Measurements from ENCODE around the gene RFT1. TPM values are rescaled to one million over a fixed set of nuclear protein-coding genes. Genes with fewer than 3 reads are reported as not detected.

Gene RFT1
- total and polyA plus RNA-seq, 2 donors: 8.0 to 15.6 TPM

- Histone ChIP-seq H3K4me1 (ENCODE audit: control insufficient read depth in 2 of 2, insufficient read depth in 2 of 2, low read length in 2 of 2) (peaks cover 4 to 14% of the 10 kb centered on the region in 2 donors), H3K36me3 (ENCODE audit: control insufficient read depth in 2 of 2, insufficient read depth in 2 of 2, low read length in 1 of 2) (no peaks in the 10 kb centered on the region), H3K27ac (ENCODE audit: low read depth in 1 of 2, low read length in 1 of 2) (no peak overlapping the region), H3K9me3 (ENCODE audit: control insufficient read depth in 2 of 2, insufficient read depth in 1 of 2, low read length in 1 of 2) (peaks cover 0 to 6% of the 10 kb centered on the region in 2 donors), H3K4me3 (ENCODE audit: low read length in 2 of 2) (peak overlapping the region; percentile 59 to 74), H3K27me3 (ENCODE audit: control insufficient read depth in 2 of 2, insufficient read depth in 1 of 2, low read length in 1 of 2) (peaks cover 25 to 35% of the 10 kb centered on the region in 2 donors)
- 55% methylated on average over 11 of the region's 11 CpGs for WGBS
- DNase-seq (ENCODE audit: low read depth in 6 of 9, low spot score in 9 of 9): no peak
Measured at GRCh38 chr3:53044371-53044710, 85.9 kb downstream of the RFT1 start.

GRCh38 chr3:53043738-53044137 is 86.5 kb downstream of the RFT1 start:
- Histone ChIP-seq H3K9me3 (ENCODE audit: control insufficient read depth in 2 of 2, insufficient read depth in 1 of 2, low read length in 1 of 2) (peaks cover 0 to 6% of the 10 kb centered on the region in 2 donors), H3K27ac (ENCODE audit: low read depth in 1 of 2, low read length in 1 of 2) (no peak overlapping the region), H3K36me3 (ENCODE audit: control insufficient read depth in 2 of 2, insufficient read depth in 2 of 2, low read length in 1 of 2) (no peaks in the 10 kb centered on the region), H3K4me3 (ENCODE audit: low read length in 2 of 2) (no peak overlapping the region), H3K4me1 (ENCODE audit: control insufficient read depth in 2 of 2, insufficient read depth in 2 of 2, low read length in 2 of 2) (peaks cover 4 to 14% of the 10 kb centered on the region in 2 donors), H3K27me3 (ENCODE audit: control insufficient read depth in 2 of 2, insufficient read depth in 1 of 2, low read length in 1 of 2) (peaks cover 25 to 32% of the 10 kb centered on the region in 2 donors)
- DNase-seq (ENCODE audit: low read depth in 6 of 9, low spot score in 9 of 9): no peak
- 97% methylated on average over 2 of the region's 2 CpGs for WGBS

- Histone ChIP-seq H3K9me3 (ENCODE audit: control insufficient read depth in 2 of 2, insufficient read depth in 1 of 2, low read length in 1 of 2) (peaks cover 0 to 6% of the 10 kb centered on the region in 2 donors), H3K27me3 (ENCODE audit: control insufficient read depth in 2 of 2, insufficient read depth in 1 of 2, low read length in 1 of 2) (peaks cover 21 to 29% of the 10 kb centered on the region in 2 donors), H3K4me3 (ENCODE audit: low read length in 2 of 2) (no peak overlapping the region), H3K27ac (ENCODE audit: low read depth in 1 of 2, low read length in 1 of 2) (no peak overlapping the region), H3K4me1 (ENCODE audit: control insufficient read depth in 2 of 2, insufficient read depth in 2 of 2, low read length in 2 of 2) (peaks cover 4 to 14% of the 10 kb centered on the region in 2 donors), H3K36me3 (ENCODE audit: control insufficient read depth in 2 of 2, insufficient read depth in 2 of 2, low read length in 1 of 2) (no peaks in the 10 kb centered on the region)
- DNase-seq (ENCODE audit: low read depth in 6 of 9, low spot score in 9 of 9): no peak
- WGBS: 95% methylated on average over 3 of the region's 3 CpGs
Measured at GRCh38 chr3:53042651-53043050, 87.6 kb downstream of the RFT1 start.

GRCh38 chr3:53040351-53040820 is 89.8 kb downstream of the RFT1 start:
- H3K27me3 ChIP-seq (ENCODE audit: control insufficient read depth in 2 of 2, insufficient read depth in 1 of 2, low read length in 1 of 2): peaks cover 9 to 12% of the 10 kb centered on the region in 2 donors
- no peaks in the 10 kb centered on the region for H3K9me3 ChIP-seq (ENCODE audit: control insufficient read depth in 2 of 2, insufficient read depth in 1 of 2, low read length in 1 of 2)
- no peaks in the 10 kb centered on the region for H3K36me3 ChIP-seq (ENCODE audit: control insufficient read depth in 2 of 2, insufficient read depth in 2 of 2, low read length in 1 of 2)
- DNase-seq (ENCODE audit: low read depth in 6 of 9, low spot score in 9 of 9): no peak
- peaks cover 0 to 8% of the 10 kb centered on the region in 2 donors for H3K4me1 ChIP-seq (ENCODE audit: control insufficient read depth in 2 of 2, insufficient read depth in 2 of 2, low read length in 2 of 2)
- H3K4me3 ChIP-seq (ENCODE audit: low read length in 2 of 2): no peak overlapping the region
- H3K27ac ChIP-seq (ENCODE audit: low read depth in 1 of 2, low read length in 1 of 2): no peak overlapping the region

GRCh38 chr3:53039376-53039752 is 90.9 kb downstream of the RFT1 start:
- Histone ChIP-seq H3K27me3 (ENCODE audit: control insufficient read depth in 2 of 2, insufficient read depth in 1 of 2, low read length in 1 of 2) (peaks cover 6 to 8% of the 10 kb centered on the region in 2 donors), H3K36me3 (ENCODE audit: control insufficient read depth in 2 of 2, insufficient read depth in 2 of 2, low read length in 1 of 2) (no peaks in the 10 kb centered on the region), H3K4me3 (ENCODE audit: low read length in 2 of 2) (no peak overlapping the region), H3K4me1 (ENCODE audit: control insufficient read depth in 2 of 2, insufficient read depth in 2 of 2, low read length in 2 of 2) (peaks cover 0 to 3% of the 10 kb centered on the region in 2 donors), H3K27ac (ENCODE audit: low read depth in 1 of 2, low read length in 1 of 2) (no peak overlapping the region), H3K9me3 (ENCODE audit: control insufficient read depth in 2 of 2, insufficient read depth in 1 of 2, low read length in 1 of 2) (no peaks in the 10 kb centered on the region)
- 94% methylated on average over 2 of the region's 2 CpGs for WGBS
- DNase-seq (ENCODE audit: low read depth in 6 of 9, low spot score in 9 of 9): no peak

- no peak for DNase-seq (ENCODE audit: low read depth in 6 of 9, low spot score in 9 of 9)
- H3K9me3 ChIP-seq (ENCODE audit: control insufficient read depth in 2 of 2, insufficient read depth in 1 of 2, low read length in 1 of 2): no peaks in the 10 kb centered on the region
- WGBS: 98% methylated on average over 5 of the region's 5 CpGs
- no peak overlapping the region for H3K27ac ChIP-seq (ENCODE audit: low read depth in 1 of 2, low read length in 1 of 2)
- H3K36me3 ChIP-seq (ENCODE audit: control insufficient read depth in 2 of 2, insufficient read depth in 2 of 2, low read length in 1 of 2): no peaks in the 10 kb centered on the region
- peaks cover 3 to 5% of the 10 kb centered on the region in 2 donors for H3K27me3 ChIP-seq (ENCODE audit: control insufficient read depth in 2 of 2, insufficient read depth in 1 of 2, low read length in 1 of 2)
- no peak overlapping the region for H3K4me3 ChIP-seq (ENCODE audit: low read length in 2 of 2)
- peaks cover 0 to 2% of the 10 kb centered on the region in 2 donors for H3K4me1 ChIP-seq (ENCODE audit: control insufficient read depth in 2 of 2, insufficient read depth in 2 of 2, low read length in 2 of 2)
Measured at GRCh38 chr3:53038679-53039375, 91.4 kb downstream of the RFT1 start.

Other genes starting within 250 kb of the RFT1 start
- 9.2 TPM for gene STIMATE, start 232.9 kb downstream of the RFT1 start, total RNA-seq
- gene STIMATE, start 232.9 kb downstream of the RFT1 start, polyA plus RNA-seq: 7.5 TPM
- gene SFMBT1, start 84.4 kb downstream of the RFT1 start, total RNA-seq: 6.4 TPM
- 6.2 TPM for gene SFMBT1, start 84.4 kb downstream of the RFT1 start, polyA plus RNA-seq
- gene PRKCD, start 30.8 kb upstream of the RFT1 start, total RNA-seq: 2.4 TPM
- gene PRKCD, start 30.8 kb upstream of the RFT1 start, polyA plus RNA-seq: 15.3 TPM
- gene TKT, start 125.6 kb upstream of the RFT1 start, total RNA-seq: 179 TPM
- gene TKT, start 125.6 kb upstream of the RFT1 start, polyA plus RNA-seq: 90.6 TPM
- 12.3 TPM for gene DCP1A, start 217.1 kb upstream of the RFT1 start, total RNA-seq
- 8.9 TPM for gene DCP1A, start 217.1 kb upstream of the RFT1 start, polyA plus RNA-seq